HG02623 (cell line): ENCODE data around the gene POR.
"Not testable (repeated sequence)": the region's sequence is repeated elsewhere in the genome, so short reads cannot be mapped to it uniquely, and the experiment has no call there.

Source experiments
- ATAC-seq: cut with Tn5 transposase; IDR thresholded peaks from one replicate; pipeline ENCODE4 v1.9.1; 2021; ENCODE audit warnings: moderate library complexity; ENCODE audit not compliant: unreplicated experiment

Gene POR

GRCh38 chr7:76016191-76016947 is 101.4 kb downstream of the POR start:
- ATAC-seq = no peak

GRCh38 chr7:76018520-76018919 is 103.6 kb downstream of the POR start:
- ATAC-seq = not testable (repeated sequence)

GRCh38 chr7:76020031-76020714 is 105.2 kb downstream of the POR start:
- no peak for ATAC-seq

GRCh38 chr7:76022026-76022780 is 107.2 kb downstream of the POR start:
- ATAC-seq = no peak

GRCh38 chr7:76023002-76023401 is 108.0 kb downstream of the POR start:
- ATAC-seq = no peak

- ATAC-seq = not testable (repeated sequence)
Observed at GRCh38 chr7:76029682-76030081, 114.7 kb downstream of the POR start.

GRCh38 chr7:76031964-76032363 is 117.0 kb downstream of the POR start:
- ATAC-seq = no peak
